T-helper 1 cell (primary cell): Measurements from ENCODE around the gene ABHD2.
"Not testable (repeated sequence)": the region's sequence is repeated elsewhere in the genome, so short reads cannot be mapped to it uniquely, and the experiment has no call there.

Experiments used
- DNase-seq, 5 donors: peaks; one replicate each; pipeline ENCODE4 v3.0.0-alpha.2; 2012 to 2020

ABHD2 gene

GRCh38 chr15:89198196-89198595, 109.9 kb downstream of the ABHD2 start:
- no peak for DNase-seq

GRCh38 chr15:89198934-89199333, 110.7 kb downstream of the ABHD2 start:
- DNase-seq = no peak

GRCh38 chr15:89199746-89200145, 111.5 kb downstream of the ABHD2 start:
- no peak for DNase-seq

DNA sequence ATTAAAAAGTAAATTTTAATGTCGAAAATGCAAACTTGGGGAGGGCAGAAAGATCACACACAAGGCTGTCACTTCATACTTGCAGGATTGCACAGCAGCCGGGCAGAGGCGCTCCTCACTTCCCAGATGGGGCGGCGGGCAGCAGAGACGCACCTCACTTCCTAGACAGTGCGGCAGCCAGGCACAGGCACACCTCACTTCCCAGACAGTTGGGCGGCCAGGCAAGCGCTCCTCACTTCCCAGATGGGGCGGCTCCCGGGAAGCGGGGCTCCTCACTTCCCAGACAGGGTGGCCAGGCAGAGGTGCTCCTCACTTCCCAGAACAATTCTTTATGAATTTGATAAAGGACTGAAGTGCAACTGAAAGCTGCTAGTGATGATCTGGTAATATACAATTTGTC, 111.9 kb downstream of the ABHD2 start:
- no peak for DNase-seq

DNA sequence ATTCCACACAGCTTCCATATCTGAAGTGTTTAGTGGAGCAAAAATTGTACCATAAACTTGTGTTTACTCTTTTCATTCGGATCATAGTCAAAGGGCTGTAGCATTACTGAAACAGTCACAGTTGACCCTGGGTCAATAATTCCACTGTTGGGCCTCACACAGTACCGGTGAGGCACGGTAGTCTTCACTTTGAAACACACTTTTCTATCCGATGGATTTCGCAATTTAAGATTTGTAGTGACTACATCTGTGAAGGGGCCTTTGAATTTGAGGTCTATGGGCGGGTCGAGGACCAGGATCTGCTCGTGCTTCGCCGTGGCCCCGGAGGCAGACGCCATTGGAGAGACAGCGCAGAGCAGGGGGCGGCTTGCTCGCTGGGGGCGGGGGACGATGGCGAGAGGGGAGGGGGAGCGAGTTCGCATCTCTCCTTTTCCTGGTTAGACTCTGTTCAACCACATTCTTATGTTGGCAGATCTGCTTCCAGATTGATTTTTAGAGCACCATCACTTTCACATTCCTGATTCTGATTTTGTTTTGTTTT, 113.3 kb downstream of the ABHD2 start:
- no peak for DNase-seq

DNA sequence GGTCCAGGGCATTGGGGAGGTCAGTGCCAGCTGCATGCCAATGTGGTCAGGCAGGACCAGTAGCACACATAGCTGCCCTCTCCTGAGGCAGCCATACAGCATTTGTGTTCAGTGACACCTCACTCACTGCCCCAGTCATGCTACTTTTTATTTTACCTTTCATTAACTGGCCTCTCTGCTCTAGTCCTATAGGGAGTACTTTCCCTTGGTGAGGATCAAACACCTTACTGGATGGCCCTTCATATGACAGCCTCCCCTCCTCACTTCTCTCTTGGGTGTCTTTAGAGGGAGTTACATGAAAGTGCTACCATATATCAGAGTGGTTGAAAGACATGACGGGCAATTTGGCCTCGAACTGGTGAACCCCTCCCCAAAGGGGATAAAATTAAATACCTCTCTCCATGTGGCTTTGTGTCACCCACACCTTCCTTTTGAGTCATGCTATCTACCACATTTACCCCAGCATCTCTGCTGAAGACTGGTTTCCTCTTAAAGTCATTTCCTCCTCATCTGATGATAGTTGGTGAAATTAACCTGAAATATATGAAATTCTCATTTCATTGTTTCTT, 115.5 kb downstream of the ABHD2 start:
- DNase-seq = peak in 1 of 5 donors; percentile 77

GRCh38 chr15:89205991-89206585, 117.8 kb downstream of the ABHD2 start:
- DNase-seq = no peak

GRCh38 chr15:89206908-89207331, 118.7 kb downstream of the ABHD2 start:
- DNase-seq = peak; percentile 45 to 63 (median 55)

DNA sequence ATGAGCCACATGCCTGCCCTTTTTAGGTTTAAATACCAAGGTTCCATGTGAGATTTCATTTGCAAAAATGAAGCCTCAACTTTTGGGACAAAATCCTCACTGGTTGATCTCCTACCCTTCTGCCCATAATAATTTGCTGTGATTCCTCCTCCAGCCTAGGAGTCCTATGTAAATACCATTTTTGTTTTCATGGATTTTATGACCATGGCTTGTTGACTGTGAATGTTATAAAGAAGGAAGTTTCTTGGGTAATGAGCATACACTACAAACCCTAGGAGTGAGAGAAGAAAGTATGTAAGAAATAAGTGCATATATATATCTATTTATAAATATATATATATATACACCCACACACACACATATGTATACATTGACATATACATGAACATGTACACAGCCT, 120.0 kb downstream of the ABHD2 start:
- no peak for DNase-seq

- no peak for DNase-seq
Measured at GRCh38 chr15:89209057-89209456, 120.8 kb downstream of the ABHD2 start.

- no peak for DNase-seq
Measured at GRCh38 chr15:89211678-89212170, 123.5 kb downstream of the ABHD2 start.

GRCh38 chr15:89215627-89216026, 127.4 kb downstream of the ABHD2 start:
- no peak for DNase-seq

- DNase-seq = no peak
Measured at GRCh38 chr15:89217031-89217430, 128.8 kb downstream of the ABHD2 start.

- no peak for DNase-seq
Measured at GRCh38 chr15:89217686-89218376, 129.6 kb downstream of the ABHD2 start.

- no peak for DNase-seq
Measured at GRCh38 chr15:89218531-89218930, 130.3 kb downstream of the ABHD2 start.

DNA sequence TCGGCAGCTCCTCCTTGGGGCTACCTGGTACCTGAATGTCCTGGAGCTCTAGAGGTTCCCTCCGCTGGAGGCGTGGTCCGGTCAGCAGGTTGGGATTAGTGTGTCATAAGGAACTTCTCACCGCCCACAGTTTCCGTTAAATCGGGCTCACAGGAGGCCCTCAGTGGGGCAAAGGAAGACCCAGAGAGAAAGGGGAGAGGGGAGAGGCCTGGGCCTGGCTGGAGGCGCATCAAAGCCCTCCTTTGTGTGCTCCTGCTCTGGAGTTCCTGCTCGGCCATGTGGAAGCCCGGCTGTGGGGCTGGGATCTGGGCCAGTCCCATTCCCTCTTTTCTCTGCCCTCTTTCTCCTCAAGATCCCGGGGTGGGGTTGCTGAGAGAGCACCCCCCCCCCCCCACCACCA, 133.3 kb downstream of the ABHD2 start, which contains the start of gene RLBP1:
Gene RLBP1 (minus strand): TSS at position 37 of the 400 bp plus-strand sequence. CDS start 2,604 bp downstream, outside the sequence.
- no peak for DNase-seq

GRCh38 chr15:89225588-89225987, 137.3 kb downstream of the ABHD2 start:
- no peak for DNase-seq

DNA sequence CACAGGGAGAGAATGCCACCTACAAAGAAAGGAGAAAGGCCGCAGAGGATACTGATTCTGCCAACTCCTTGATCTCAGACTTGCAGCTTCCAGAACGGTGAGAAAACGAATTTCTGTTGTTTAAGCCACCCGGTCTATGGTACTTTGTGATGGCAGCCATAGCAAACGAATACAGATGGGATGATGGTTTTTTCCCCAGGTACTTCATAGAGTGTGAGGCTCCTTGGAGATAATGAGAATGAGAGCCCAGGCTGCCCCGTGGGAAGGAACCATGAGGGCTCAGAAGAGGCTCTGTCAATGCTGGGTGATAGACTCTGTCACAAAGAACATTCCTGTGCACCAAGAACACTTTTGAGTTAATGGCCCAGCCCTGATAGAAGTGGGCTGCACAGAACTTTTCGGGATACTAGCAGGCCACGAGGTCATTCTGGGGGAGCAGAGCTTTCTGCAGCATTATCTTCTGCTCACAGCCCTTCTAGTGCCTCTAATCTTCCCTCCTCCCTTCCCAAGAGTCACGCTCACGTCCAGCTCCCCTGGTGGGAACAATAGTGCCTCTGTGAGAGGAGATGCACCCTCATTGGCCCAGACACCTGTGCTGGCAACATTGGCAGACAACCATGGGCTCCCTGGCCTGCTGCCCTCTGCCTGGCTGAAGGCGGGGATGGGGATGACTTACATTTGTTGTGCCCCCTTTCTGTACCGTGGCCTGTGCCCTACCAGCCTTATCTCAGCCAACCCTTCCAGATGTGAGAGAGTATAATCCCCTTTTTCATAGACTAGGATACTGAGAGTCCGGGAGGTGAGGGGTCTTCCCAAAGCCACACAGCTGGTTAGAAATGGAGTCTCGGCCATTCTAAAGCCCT, 138.3 kb downstream of the ABHD2 start:
- no peak for DNase-seq

DNA sequence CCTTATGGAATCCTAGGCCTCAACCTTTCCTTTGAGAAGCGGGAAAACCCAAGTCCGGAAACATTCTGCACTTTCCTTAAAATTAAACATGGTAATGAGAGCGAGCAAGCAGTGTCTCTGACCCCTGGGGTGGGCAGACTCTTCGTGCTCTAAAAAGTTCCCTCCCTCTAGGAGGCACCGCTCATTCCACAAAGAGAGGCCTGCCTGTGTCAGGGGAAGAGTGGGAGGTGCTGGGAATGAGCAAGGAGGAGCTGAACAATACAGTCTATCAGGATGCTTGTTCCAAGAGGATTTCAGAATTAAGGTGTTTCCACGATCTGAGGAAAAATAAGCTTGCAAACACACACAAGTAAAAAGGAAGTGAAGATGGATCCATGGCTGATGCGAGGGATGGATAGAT, 139.2 kb downstream of the ABHD2 start:
- no peak for DNase-seq

DNA sequence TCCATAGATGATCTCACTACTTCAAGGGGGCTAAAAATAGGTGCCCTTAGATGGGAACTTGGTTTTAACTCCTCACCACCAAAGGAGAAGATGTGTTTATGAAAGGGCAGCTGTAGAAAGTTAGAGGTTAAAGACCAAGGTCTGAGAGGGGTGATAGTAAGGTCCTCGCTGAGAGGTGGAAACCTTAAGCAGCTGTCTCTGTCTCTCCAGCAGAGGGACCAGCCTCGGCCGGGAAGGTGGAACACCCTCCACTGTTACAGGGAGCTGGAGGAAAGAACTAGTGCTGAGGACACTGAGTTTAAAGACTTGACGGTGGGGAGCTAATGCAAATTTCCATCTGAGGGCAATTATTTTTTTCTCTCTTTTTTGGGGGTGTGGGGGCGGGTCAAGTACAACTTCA, 142.0 kb downstream of the ABHD2 start:
- no peak for DNase-seq

DNA sequence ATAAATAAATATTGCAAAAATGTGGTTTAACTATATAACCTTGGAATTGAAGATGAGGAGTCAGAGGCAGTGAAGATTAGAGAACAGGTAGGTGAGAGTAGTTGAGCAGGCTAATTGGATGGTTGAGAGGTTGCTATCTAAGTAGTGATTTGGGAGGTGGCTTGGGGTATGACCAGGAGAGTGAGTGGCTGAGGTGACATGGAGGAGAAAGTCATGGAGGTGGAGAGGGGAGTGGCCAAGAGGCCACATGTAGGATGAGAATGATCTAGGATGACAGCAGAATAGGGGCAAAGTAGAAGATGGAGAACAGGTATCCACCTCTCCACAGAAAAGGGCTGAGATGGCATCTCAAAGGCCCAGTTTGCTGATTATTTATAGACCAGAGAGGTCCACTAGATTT, 143.6 kb downstream of the ABHD2 start:
- DNase-seq = no peak

- DNase-seq = not testable (repeated sequence)
Measured at GRCh38 chr15:89239883-89240810, 151.9 kb downstream of the ABHD2 start.
